Measurements from ENCODE around the gene OR2C3.

The OR2C3 gene

GRCh38 chr1:247500865-247501264, 35.4 kb downstream of the OR2C3 start:
- CTCF ChIA-PET: interaction anchor here (1.0 to 1.4 kb wide), 2 partner anchors 13 to 111 kb away, joined by 3 to 6 read pairs; no protein-coding TSS in a partner anchor
- no peak for TF ChIP-seq CTCF (IDR thresholded peaks at IDR 0.05; ENCODE audit: control extremely low read depth, extremely low read depth, low read depth, missing control alignments)
- POLR2A ChIA-PET: no interaction called here
- no peak for DNase-seq (ENCODE audit: extremely low spot score)

GRCh38 chr1:247496581-247497285, 39.5 kb downstream of the OR2C3 start:
- CTCF ChIA-PET: no interaction called here
- no peak for TF ChIP-seq CTCF (IDR thresholded peaks at IDR 0.05; ENCODE audit: control extremely low read depth, extremely low read depth, low read depth, missing control alignments)
- POLR2A ChIA-PET: no interaction called here
- DNase-seq (ENCODE audit: extremely low spot score): no peak

GRCh38 chr1:247494767-247495166, 41.5 kb downstream of the OR2C3 start:
- TF ChIP-seq CTCF (IDR thresholded peaks at IDR 0.05; ENCODE audit: control extremely low read depth, extremely low read depth, low read depth, missing control alignments): no peak
- CTCF ChIA-PET: interaction anchor here (1.7 kb wide), 1 partner anchor 122 kb away, joined by 3 read pairs; no protein-coding TSS in a partner anchor
- POLR2A ChIA-PET: no interaction called here
- DNase-seq (ENCODE audit: extremely low spot score): no peak

- no peak for TF ChIP-seq CTCF (IDR thresholded peaks at IDR 0.05; ENCODE audit: control extremely low read depth, extremely low read depth, low read depth, missing control alignments)
- POLR2A ChIA-PET: no interaction called here
- CTCF ChIA-PET: interaction anchor here (1.4 kb wide), 1 partner anchor 120 kb away, joined by 3 read pairs; no protein-coding TSS in a partner anchor
- DNase-seq (ENCODE audit: extremely low spot score): no peak
Measured at GRCh38 chr1:247493106-247493505, 43.1 kb downstream of the OR2C3 start.

- CTCF ChIA-PET: interaction anchor here (1.0 to 8.3 kb wide), 2 partner anchors 98 to 103 kb away, joined by 4 to 114 read pairs; no protein-coding TSS in a partner anchor
- DNase-seq (ENCODE audit: extremely low spot score): no peak
Measured at GRCh38 chr1:247491328-247491727, 44.9 kb downstream of the OR2C3 start.

GRCh38 chr1:247487057-247487456, 49.2 kb downstream of the OR2C3 start:
- POLR2A ChIA-PET: no interaction called here
- CTCF ChIA-PET: interaction anchor here (0.9 to 8.3 kb wide), 10 partner anchors 12 to 129 kb away, joined by 3 to 114 read pairs (median 4); no protein-coding TSS in a partner anchor
- peak; percentile 64 for DNase-seq (ENCODE audit: extremely low spot score)
- TF ChIP-seq CTCF (IDR thresholded peaks at IDR 0.05; ENCODE audit: control extremely low read depth, extremely low read depth, low read depth, missing control alignments): peak; percentile 73

More at GRCh38 chr1:247491328-247491727, 44.9 kb downstream of the OR2C3 start:
- TF ChIP-seq CTCF (IDR thresholded peaks at IDR 0.05; ENCODE audit: control extremely low read depth, extremely low read depth, low read depth, missing control alignments): no peak
- POLR2A ChIA-PET: no interaction called here

Measured in GM10248 (cell line).